NCI-H146 treated with DMSO at 0.1 percent for 48 hours (cell line): Measurements from ENCODE around the gene TRAPPC3L.

Experiments used
- DNase-seq: peaks from one replicate; lab custom pipeline; 2025; ENCODE audit not compliant: unreplicated experiment; lab: John Stamatoyannopoulos, UW

Gene TRAPPC3L

DNA sequence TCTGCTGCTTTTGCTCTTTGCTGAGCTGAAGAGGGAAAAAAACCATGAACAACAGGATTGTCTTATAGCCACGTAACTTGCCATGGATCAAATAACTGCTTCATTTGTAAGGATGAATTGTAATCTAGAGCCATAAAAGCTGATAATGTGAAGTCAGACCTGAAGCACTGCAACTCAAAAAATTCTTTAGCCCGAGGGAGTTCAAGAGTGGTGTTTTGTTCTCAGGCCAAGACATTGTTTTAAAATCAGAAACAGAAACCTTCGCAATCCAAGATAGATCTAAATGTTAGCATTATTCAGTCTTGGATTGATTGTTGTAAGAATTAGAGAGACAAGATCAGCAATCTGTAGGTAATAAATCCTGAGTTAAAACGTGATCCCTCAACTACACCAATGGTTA, at the start of gene TRAPPC3L:
TRAPPC3L (minus strand) TSS at position 34 of the 400 bp plus-strand sequence. CDS start 170 bp downstream, outside the sequence.
- DNase-seq = no peak

DNA sequence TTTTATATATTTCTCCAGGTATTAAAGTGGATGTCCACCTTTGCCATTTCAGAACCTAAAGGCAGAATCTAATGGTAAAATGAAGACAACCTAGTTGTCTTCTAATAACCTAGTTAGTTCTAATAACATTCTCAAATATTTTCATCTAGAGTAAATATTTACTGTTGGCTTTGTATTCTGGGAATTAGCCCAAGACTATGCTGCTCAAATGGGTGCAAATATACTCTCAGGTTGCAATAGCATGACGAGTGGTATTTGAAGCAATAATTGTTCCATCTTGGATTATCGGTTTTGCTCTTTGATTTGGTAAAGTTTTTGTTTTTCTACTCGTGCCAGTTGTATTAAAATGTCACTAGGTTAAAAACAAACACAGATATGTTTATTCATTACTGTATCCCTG, 49.8 kb upstream of the TRAPPC3L start:
- DNase-seq = no peak

DNA sequence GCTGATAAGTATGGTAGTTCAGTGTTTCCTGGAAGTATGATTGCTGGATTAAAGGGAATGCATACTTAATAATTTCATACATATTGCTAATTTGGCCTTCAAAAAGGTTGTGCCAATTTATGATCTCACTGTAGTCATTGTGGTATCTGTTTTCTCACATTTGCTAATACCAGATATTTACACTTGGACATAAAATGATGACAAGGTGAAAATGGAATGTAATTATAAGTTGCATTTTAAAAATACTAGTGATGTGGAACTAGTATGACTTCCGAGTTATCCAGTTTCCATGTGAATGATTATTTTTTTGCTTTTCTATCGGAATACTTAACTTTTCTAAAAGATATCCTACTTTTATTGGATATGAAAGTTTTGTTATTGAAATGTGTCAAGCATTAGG, 41.3 kb upstream of the TRAPPC3L start:
- no peak for DNase-seq

DNA sequence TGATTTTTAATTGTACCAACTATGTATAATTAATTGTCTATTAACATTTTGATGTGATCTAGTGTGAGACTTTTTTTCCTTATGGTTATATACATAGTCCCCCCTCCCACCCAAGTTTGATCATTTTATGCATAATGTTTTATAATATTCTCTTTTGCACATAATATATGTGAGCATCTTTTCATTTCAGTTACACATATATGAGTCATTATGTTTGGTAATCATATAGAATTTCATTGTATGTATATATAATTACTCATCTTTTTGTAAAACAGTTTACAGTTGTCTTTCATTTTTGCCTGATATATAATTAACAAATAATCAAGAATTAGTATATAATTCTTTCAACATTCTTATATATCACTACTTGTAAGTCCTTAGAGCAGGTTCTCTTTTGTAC, 40.8 kb upstream of the TRAPPC3L start:
- DNase-seq = no peak

DNA sequence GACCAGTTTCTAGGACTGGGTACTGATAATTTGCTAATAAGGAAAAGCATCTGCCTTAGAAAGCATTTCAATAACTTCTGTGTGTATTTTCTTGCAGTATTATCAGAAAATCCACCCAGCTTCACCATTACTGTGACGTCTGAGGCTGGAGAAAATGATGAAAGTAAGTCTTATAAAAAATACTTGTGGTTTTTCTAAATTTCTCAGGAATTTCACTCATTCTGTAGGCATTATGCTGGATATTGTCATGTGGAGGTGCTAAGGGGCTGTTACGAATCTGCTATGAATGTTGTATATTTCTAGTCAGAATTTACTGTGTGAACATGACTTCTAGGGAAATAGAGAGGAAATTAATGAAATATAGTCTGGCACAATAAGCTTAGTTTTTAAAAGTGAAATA, 34.7 kb upstream of the TRAPPC3L start:
- no peak for DNase-seq

DNA sequence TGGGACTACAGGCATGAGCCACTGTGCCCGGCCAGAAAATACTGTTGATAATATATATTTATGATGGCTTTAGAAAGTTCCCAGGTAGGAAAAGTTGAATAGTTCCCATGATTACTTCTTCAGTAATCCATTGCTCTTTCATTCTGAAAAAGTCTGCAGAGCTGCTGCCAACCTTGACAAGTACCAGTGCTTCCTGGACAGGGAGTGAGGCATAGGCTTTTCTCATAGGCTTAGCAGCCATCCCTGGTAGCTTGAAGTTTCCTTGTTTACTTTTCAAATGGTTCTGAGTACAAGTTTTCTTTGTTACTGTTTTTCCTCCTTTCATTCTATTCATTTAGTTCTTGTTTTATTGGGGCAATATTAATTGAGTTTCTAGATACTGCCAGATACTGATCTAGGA, 33.7 kb upstream of the TRAPPC3L start:
- no peak for DNase-seq

DNA sequence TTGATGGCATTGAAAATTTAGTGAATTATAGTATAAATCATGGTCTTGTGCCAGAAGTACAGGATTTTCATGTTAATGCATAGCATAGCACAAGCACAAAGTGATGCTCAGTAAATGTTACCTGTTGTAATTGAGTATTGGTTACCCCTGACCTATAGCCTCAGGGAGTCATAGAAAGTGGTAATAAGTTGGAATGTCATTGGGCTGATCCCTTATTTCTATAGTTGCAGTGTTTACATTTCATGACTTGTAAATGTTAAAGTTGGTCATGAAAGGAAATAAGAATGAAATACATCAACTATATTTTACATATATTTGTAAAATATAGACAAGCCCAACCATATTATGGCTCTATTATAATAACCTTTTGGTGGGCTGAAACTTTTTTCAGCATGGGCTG, 32.9 kb upstream of the TRAPPC3L start:
- no peak for DNase-seq

DNA sequence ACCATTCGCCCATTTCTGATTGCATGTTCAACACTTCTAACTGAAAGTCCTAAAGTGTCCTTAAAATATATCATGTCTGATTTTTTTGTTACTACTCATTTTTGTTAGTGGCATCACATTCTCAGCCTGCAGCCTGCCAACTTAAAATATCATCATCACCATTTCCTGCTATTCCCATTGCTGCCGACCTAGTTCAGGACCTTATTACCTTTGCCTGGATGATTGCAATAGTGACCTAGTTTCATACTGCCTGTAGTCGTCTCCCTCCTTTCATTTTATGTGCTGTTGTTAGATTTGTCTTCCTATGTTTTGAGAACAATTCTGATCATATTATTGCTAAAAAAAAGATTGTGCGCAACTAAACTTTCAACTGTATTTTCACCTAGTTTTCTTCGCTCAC, 32.0 kb upstream of the TRAPPC3L start:
- no peak for DNase-seq

DNA sequence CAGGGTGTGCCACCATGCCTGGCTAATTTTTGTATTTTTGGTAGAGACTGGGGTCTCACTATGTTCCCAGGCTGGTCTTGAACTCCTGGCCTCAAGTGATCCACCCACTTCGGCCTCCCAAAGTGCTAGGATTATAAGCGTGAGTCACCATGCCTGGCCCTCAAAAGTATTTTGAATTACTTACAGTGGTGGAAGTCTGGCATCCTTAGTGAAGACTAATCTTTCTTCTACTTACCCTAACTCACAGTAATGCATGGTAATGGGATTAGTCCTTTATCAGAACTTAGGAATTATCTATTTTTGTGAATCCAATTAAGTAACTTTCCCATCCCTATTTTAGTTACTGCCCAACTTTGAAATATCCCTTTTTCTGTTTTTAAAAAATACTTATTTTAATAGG, 29.7 kb upstream of the TRAPPC3L start:
- no peak for DNase-seq

DNA sequence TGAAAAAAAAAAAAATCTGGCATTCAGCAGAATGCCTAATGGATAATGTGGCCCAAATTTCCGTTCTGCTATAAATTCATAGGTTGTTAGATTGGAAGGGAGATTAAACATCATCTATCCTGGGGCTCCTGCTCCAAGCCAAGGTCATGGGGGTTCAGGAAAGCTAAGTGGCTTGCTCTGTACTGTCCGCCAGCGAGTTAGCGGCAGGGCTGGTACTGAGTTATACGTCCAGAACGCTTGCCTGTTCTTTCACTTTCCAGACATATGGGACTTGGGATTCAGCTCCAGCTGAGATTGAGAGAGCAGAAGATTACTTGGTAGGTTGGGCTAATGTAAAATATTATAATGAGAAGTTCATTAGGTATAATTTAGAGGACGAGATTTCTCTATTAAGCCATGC, 26.7 kb upstream of the TRAPPC3L start:
- peak; percentile 31 for DNase-seq

DNA sequence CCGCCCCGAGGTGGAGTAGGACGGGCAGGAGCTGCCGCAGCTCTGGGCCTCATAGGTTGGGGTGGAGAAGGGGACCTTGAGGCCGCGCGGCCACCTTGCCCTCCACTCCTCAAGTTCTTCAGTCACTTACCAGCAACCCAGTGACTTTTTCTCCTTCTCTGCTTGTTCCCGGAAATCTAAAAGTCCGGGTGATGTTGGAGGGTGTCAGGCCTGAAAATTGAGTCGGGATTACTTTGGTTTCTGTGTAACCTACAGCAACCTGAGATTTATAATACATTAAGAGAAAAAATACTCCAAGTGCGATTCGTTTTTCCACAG, 26.2 kb upstream of the TRAPPC3L start:
- no peak for DNase-seq

DNA sequence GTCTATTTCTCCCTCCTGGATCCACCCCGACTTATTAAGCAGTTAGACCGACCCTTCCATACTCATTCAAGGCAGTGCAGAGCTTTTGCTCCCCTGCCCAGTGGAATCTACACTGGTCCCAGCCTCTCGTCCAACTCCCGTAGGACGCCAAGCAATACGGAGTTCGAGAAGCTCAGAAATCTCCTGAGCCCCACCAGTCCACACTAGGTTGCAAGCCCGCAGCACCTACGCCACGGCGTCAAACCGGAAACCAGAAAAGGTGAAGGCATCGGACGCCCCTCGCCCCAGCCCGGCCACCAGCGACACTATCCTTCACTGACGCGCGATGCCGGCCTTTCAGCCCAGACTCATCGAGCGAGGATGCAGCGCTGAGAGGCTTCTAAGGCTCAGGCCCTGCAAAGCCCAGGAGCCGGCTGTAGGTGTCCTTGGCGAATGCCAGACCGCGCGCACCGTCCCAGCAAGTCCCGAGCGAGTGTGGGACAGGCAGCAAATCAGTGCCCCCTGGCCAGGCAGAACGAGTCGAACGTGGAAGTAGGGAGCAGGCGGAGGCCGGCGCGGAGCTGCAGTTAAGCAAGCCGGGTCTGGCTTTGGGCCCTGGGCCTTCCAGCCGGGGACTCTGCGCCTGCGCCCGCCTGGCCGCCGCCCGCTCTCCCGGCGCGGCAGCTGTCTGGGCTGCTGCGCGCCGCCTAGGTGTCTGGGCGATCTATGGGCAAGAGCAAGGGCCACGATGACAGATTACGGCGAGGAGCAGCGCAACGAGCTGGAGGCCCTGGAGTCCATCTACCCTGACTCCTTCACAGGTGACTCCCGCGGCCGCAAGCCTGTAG, 25.6 kb upstream of the TRAPPC3L start, which contains the start of gene RWDD1:
RWDD1 (plus strand) TSS at position 649 of the 827 bp plus-strand sequence; CDS start at position 728, 79 bp downstream.
- DNase-seq = peak; percentile 95

DNA sequence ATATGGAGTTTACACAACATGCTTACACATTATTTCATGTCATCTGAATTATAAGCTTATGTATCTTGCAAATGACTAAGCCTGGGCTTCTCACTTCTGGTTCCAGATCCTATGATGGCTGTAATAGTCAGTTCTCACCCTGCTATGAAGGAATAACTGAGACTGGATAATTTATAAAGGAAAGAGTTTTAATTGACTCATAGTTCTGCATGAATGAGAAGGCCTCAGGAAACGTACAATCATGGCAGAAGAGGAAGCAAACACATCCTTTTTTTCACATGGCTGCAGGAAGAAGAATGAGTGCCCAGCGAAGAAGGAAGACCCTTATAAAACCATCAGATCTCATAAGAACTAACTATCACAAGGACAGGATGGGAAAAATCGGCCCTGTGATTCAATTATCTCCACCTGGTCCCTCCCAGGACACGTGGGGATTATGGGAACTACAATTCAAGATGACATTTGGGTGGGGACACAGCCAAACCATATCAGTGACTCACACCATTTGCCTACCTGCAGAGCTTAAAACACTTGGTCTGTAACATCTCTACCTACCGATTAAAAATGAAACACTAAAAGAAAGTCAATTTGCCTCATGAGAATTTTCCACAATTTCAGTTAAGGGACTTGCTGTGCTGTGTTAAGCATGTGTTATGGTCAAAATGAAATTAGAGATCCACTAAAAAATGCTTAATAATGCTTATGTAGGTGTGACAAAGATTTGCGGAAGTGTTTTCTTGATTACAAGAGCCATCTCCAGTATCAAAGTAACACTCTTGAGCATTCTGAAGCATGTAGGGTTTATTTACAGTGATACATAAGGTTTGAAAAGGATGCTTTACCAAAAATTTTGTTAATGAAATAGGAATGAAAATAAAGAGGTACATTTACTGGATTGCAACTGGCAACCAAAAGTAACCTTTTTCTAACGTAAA, 23.6 kb upstream of the TRAPPC3L start:
- DNase-seq = no peak

DNA sequence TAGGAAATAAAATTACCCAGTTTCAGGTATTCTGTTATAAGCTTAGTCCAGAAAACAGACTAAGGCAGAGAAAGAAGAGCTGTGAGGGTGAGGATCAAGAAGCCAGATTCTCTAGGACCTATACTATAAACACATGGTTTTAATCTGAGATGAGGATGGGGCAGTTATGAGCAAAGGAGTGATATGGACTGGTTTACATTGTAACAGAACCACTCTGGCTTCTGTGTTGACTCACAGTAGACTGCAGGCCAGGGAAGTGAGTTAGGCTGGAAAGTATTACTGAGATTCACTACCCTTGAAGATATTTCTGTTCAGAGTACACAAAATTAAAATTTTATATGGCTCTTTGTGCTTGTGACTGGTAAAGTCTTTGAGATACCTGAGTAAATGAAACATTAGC, 22.6 kb upstream of the TRAPPC3L start:
- DNase-seq = no peak

DNA sequence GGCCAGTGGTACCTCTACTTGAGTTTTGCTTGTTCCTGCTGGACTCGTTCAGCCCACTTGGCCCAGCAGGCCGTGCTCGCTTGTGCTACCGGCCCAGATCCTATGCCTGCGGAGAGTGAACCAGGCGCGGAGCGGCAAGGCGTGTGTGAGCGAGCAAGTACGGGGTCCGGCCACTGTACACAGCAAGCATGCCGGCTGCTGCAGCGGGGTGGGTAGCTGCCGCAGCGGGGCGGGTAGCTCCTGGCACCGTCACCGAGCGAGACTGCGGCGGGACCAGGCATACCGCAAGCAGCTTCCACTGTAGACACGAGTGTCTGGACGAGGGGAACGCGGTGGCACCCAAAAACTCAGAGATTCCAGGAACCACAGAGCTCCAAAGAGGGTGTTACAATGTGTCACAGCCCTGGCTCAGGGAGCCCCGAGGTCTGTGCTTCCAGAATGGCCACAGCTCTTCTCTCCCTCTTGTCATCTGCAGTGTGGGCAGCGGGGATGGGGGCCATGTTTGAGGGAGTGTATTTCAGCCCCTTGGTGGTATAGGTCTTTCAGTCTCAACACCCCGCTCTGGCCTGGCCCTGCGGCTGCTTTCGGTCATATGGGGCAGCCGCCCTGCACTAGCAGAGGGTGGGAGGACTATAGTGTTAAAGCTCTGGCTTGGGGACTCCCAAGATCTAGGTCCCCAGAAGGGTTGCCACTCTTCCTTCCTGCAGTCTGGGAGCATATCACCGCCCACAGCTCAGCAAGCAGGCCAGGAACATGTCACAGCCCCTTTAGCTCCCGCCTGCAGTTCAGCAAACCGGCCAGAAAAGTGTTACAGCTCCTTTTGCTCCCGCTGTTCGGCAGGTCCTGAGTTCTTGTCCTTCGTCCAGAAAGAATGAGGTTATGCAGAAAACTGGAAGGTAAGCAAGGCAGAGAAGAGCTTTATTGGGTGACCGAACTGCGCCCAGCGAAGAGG, 19.7 kb upstream of the TRAPPC3L start:
- no peak for DNase-seq

DNA sequence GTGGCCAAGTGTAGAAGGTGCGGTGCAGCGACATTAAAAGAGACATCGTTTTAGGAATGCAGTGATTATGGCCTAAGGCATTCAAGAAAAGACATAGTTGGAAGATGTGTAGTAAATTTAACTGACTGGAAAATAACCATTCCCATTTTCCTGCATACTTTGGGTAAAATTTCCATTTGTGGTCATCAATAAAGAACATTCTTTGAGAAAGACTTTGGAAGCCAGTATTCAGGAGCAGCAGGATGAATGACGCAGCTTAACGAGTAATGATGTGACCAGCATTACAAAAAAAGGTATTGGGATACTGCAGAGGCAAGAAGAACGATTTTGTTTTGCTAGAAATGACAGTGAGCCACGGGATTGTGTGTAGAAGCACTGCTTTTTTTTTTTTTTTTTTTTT, 18.8 kb upstream of the TRAPPC3L start:
- no peak for DNase-seq

DNA sequence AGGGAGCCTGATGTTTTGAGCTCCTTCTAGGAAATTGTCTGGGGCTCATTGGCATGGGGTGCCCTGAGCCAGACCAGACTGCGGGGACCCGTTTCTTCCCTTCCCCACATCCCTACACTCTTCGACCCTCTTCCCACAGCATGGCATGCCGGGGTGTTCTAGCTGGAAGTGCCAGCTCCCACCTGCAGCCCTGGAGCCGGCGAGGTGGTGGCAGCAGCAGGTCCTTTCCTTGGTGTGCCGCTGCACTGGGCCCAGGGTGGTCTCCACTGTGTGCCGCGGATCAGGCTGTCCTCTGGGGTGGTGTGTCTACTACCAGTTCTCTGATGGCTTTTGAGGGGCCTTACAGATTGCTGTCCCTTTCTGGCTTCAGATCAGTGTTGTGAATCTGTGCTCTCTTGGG, 18.3 kb upstream of the TRAPPC3L start:
- DNase-seq = no peak

DNA sequence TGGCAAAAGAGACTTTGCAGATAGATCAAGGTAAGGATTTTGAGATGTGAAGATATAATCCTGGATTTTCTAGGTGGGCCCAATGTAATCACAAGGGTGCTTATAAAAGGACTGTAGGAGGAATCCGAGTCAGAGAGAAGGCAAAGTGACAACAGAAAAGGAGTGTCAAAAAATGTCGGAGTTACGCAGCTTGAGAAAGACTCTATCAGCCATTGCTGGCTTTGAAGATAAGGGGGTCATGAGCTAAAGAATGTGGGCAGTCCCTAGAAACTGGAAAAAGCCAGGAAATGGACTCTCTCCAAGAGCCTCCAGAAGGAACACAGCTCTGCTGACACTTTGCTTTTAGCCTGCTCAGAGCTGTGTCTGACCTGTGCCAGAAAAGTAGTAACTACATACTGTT, 17.1 kb upstream of the TRAPPC3L start:
- no peak for DNase-seq

DNA sequence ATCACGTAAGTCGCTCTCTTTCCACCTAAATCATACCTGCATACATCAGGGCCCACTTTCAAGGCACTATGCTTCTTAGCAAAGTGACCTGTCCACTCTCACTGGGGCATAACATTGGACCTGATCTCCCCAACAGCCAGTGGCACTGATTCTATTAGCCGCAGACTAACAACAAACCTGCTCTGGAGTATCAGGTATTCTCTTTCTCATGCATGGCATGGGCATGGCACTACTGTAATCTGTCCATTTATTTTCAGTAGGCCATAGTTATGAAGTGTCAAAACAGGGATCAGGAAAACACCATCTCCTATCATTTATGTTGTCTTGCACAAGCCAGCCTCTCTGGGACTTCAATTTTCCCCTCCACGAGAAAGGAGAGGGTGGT, 16.5 kb upstream of the TRAPPC3L start:
- DNase-seq = no peak

DNA sequence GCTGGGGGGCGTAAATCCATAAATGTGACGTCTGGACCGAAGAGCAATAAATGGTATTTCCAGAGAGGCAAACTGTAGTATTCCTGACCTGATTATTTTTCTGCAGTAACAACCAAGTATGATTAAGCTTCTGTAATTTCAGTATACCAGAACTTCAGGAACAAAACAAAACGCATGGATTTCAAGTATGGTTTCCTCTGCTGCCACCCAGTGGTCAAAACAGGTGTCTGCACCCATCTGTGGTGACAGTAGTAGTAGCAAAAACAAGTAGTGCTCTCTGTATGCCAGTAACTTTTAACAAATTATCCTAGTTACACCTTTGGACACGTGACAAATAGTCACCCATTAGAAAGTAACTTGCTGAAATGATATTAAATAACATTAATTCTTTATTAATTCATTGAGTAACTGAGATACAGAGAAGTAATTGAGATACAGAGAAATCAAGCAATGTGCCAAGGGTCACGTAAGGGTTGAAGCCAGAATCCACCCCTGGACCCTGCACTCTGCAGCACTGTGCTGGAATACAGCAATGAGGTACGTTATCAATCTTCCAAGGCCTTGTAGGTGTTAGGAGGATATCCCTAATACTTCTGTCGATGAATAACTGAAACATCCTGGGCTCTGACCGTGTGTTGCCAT, 16.0 kb upstream of the TRAPPC3L start:
- DNase-seq = peak; percentile 42

DNA sequence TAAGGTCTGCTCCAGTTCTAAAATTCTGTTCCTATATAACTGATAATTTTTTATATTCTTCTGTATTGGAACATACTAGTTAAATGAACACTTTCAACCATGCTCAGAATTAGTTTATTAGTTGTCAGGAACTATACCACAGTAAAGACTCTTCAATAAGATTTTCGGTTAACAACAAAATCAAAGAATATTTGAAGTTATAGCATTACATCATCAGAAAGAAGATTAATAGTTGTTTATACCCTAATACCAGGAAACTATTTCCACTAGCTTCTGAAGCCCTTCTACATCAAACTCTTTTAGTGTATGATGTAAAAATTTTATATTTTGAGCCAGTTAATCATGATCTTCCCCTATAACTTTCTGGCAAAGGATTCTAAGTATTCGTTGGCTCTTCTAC, 14.6 kb upstream of the TRAPPC3L start:
- DNase-seq = no peak
